Measurements from ENCODE around the gene SLC22A4. TPM values are rescaled to one million over a fixed set of nuclear protein-coding genes. Genes with fewer than 3 reads are reported as not detected.
A peak's percentile ranks its signal among the peaks of the same experiment; 100 is the strongest.

Gene SLC22A4
- total RNA-seq (2.7 TPM), polyA plus RNA-seq (ENCODE audit: insufficient read depth in 1 of 8, insufficient read length in 8 of 8, low replicate concordance in 1 of 8) (1 to 10 TPM; 2.7 to 4.5 (median 3.0) TPM)
- long read RNA-seq, donor 1: 0 reads
- long read RNA-seq, donor 2: 0 reads
- long read RNA-seq, donor 3, partial matches to known transcripts: 0 of 1 reads
- long read RNA-seq, donor 3, other reads (novel, unspliced or antisense): 0 of 1 reads
- long read RNA-seq, donor 4: 0 reads
- long read RNA-seq, donor 5, partial matches to known transcripts: 0 of 1 reads
- long read RNA-seq, donor 5, other reads (novel, unspliced or antisense): 0 of 1 reads
- long read RNA-seq, donor 6, partial matches to known transcripts: 5 of 6 reads
- long read RNA-seq, donor 6, other reads (novel, unspliced or antisense): 0 of 6 reads
- long read RNA-seq, donor 7: 0 reads
- long read RNA-seq, donor 8: 0 reads
- long read RNA-seq, donor 9: 0 reads
- long read RNA-seq, donor 10: 0 reads
- long read RNA-seq, donor 11: 0 reads

DNA sequence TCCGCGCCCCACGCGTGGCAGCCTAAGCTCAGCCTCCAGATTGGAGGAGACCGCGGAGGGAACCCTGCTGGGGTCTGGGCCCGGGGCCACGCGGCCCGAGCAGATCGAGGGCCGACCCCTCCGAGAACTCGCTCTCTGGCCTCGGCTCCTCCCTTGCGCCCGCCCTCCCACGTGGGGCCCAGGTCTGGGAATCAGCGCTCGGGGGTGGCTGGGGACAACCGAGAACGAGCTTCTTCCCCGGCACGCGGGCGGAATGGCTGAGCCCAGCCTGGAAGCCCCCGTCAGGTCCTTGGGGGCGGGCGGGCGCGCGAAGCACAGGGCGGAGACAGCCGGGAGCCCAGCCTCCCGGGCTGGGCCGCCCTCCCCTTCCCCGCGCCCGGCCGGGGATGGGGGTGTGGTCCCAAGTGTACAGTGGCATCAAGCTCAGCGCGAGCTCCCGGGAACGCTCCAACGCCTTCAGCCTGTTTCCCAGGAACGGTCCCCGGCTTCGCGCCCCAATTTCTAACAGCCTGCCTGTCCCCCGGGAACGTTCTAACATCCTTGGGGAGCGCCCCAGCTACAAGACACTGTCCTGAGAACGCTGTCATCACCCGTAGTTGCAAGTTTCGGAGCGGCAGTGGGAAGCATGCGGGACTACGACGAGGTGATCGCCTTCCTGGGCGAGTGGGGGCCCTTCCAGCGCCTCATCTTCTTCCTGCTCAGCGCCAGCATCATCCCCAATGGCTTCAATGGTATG, at the start of gene SLC22A4:
TSS of gene SLC22A4 (plus strand) at position 403 of the 736 bp plus-strand sequence. CDS start at position 626, 223 bp downstream.
- peaks cover 8% of the 10 kb centered on the region for H3K27me3 ChIP-seq (ENCODE audit: control insufficient read depth, insufficient read depth, low read length)
- under 1% methylated on average over 62 of the region's 63 CpGs for WGBS (ENCODE audit: insufficient coverage)
- H3K4me1 ChIP-seq (ENCODE audit: control insufficient read depth, insufficient read depth, low read length): peaks cover 31% of the 10 kb centered on the region
- DNase-seq: peak; percentile 97
- peak within 1 kb of the TSS; percentile 85 for H3K4me3 ChIP-seq (ENCODE audit: low read length)
- H3K9me3 ChIP-seq (replicated peaks; ENCODE audit: control insufficient read depth, low read depth, low read length): no peaks in the 10 kb centered on the region
- H3K36me3 ChIP-seq (ENCODE audit: control insufficient read depth, insufficient read depth, low read length): no peaks in the 10 kb centered on the region
- H3K27ac ChIP-seq (ENCODE audit: low read length): peak within 1 kb of the TSS; percentile 99

DNA sequence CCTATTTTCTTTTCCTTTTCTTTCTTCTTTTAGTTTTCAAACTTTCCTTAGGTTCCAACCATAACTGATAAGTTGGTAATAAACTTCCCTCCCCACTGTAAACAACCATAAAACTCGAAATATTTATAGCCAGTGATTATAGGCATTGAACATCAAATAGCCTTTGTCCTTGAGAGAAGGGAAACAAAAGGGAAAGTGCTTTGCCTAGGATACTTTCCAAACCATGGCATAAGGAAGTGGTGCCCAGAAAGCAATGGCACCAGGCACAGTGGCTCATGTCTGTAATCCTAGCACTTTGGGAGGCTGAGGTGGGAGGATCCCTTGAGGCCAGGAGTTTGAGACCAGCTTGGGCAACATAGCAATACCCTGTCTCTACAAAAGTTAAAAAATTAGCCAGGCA, 48.6 kb upstream of the SLC22A4 start:
- H3K9me3 ChIP-seq (replicated peaks; ENCODE audit: control insufficient read depth, low read depth, low read length): peaks cover 14% of the 10 kb centered on the region
- no peaks in the 10 kb centered on the region for H3K36me3 ChIP-seq (ENCODE audit: control insufficient read depth, insufficient read depth, low read length)
- H3K27me3 ChIP-seq (ENCODE audit: control insufficient read depth, insufficient read depth, low read length): no peaks in the 10 kb centered on the region
- no peak overlapping the region for H3K27ac ChIP-seq (ENCODE audit: low read length)
- H3K4me3 ChIP-seq (ENCODE audit: low read length): no peak overlapping the region
- no peak for DNase-seq
- H3K4me1 ChIP-seq (ENCODE audit: control insufficient read depth, insufficient read depth, low read length): peaks cover 1% of the 10 kb centered on the region
- no CpG with 5 or more reads among the region's 1 CpG for WGBS (ENCODE audit: insufficient coverage)

DNA sequence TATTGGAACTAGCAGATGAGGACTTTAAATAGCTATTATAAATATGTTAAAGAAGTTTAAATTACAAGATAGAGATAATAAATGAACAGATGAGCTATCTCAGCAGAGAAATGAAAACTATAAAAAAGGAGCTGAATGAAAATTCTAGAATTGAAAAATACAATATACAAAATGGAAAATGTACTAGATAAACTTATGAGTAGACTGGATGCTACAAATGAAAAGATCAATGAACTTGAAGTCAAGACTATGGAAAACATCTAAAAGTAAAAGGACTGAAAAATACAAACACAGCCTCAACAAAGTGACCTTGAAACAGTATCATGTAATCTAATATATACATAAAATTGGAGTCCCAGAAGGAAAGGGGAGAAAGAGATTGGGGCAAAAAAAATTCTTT, 47.4 kb upstream of the SLC22A4 start:
- H3K36me3 ChIP-seq (ENCODE audit: control insufficient read depth, insufficient read depth, low read length): no peaks in the 10 kb centered on the region
- H3K4me1 ChIP-seq (ENCODE audit: control insufficient read depth, insufficient read depth, low read length): peaks cover 11% of the 10 kb centered on the region
- DNase-seq: no peak
- H3K27ac ChIP-seq (ENCODE audit: low read length): no peak overlapping the region
- peaks cover 14% of the 10 kb centered on the region for H3K9me3 ChIP-seq (replicated peaks; ENCODE audit: control insufficient read depth, low read depth, low read length)
- H3K27me3 ChIP-seq (ENCODE audit: control insufficient read depth, insufficient read depth, low read length): no peaks in the 10 kb centered on the region
- no peak overlapping the region for H3K4me3 ChIP-seq (ENCODE audit: low read length)

DNA sequence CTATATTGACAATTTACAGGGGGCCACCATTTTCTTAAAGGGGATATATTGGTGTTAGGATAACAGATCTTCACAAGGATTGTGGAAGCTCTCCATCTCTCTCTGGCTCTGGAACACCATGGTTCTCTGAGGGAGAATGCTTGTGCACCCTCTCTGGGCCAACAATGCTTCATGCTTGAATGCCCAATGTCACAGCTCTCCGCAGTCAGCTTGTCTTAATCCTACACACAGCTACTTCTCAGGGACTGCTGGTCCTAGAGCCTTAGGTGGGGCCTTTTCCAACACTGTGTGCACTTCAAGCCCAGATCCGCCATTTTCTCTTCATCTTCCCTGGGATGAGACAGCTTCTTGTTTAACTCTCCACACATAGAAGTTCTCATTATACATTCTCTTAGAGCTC, 43.6 kb upstream of the SLC22A4 start:
- no peaks in the 10 kb centered on the region for H3K27me3 ChIP-seq (ENCODE audit: control insufficient read depth, insufficient read depth, low read length)
- H3K4me1 ChIP-seq (ENCODE audit: control insufficient read depth, insufficient read depth, low read length): peaks cover 38% of the 10 kb centered on the region
- H3K9me3 ChIP-seq (replicated peaks; ENCODE audit: control insufficient read depth, low read depth, low read length): peaks cover 4% of the 10 kb centered on the region
- peak overlapping the region; percentile 83 for H3K27ac ChIP-seq (ENCODE audit: low read length)
- H3K36me3 ChIP-seq (ENCODE audit: control insufficient read depth, insufficient read depth, low read length): no peaks in the 10 kb centered on the region
- DNase-seq: peak; percentile 45
- no peak overlapping the region for H3K4me3 ChIP-seq (ENCODE audit: low read length)
- 90% methylated on average over 2 of the region's 2 CpGs for WGBS (ENCODE audit: insufficient coverage)

DNA sequence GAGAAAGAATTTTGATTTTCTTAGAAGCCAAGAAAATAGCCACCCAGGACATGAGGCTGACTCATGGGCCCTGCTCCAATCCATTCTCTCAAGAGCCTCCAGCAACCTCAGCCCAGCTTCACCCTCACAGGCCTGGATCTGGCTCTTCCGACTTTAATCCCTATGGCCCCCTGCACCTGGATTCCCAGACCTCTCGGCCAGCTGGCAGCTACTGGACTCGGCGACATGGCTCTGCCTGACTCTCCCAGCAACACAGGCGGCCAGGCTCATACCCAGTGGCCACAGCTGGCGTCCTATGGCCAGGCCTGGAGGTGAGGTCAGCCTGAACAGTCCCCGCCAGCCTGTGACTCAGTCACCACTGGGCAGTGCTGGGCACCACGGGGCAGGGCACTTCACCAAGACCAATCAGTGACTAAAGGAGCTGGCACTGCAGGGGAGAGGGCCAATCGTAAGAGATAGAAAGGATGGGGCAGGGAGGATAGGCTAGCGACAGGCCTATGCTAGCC, 42.9 kb upstream of the SLC22A4 start:
- Histone ChIP-seq H3K9me3 (replicated peaks; ENCODE audit: control insufficient read depth, low read depth, low read length) (peaks cover 2% of the 10 kb centered on the region), H3K27me3 (ENCODE audit: control insufficient read depth, insufficient read depth, low read length) (peaks cover 2% of the 10 kb centered on the region), H3K4me3 (ENCODE audit: low read length) (no peak overlapping the region), H3K27ac (ENCODE audit: low read length) (peak overlapping the region; percentile 85), H3K36me3 (ENCODE audit: control insufficient read depth, insufficient read depth, low read length) (no peaks in the 10 kb centered on the region), H3K4me1 (ENCODE audit: control insufficient read depth, insufficient read depth, low read length) (peaks cover 41% of the 10 kb centered on the region)
- DNase-seq: peak; percentile 81
- 58% methylated on average over 8 of the region's 10 CpGs for WGBS (ENCODE audit: insufficient coverage)

DNA sequence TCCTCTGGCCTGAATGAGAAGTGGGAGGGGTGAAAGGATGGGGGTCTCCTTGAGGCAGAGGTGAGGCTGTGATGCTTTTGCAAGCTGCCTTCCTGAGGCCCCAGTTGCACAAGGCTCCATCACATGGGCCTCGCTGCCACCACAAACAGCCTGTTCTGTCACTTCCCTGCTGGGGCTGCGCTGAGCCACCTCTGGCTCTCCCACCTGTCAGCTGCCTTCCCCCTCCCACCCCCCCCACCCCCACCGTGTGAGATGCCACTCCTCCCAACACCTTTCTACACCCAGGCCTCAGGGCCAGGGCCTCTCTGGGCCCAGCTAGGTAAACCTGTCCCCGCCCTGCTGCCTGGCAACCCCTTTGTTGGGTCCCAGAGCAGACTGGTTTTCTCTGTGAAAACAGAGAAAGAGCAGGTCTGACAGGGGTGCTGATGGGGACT, 41.2 kb upstream of the SLC22A4 start:
- Histone ChIP-seq H3K9me3 (replicated peaks; ENCODE audit: control insufficient read depth, low read depth, low read length) (no peaks in the 10 kb centered on the region), H3K4me3 (ENCODE audit: low read length) (no peak overlapping the region), H3K4me1 (ENCODE audit: control insufficient read depth, insufficient read depth, low read length) (peaks cover 54% of the 10 kb centered on the region), H3K36me3 (ENCODE audit: control insufficient read depth, insufficient read depth, low read length) (no peaks in the 10 kb centered on the region), H3K27ac (ENCODE audit: low read length) (no peak overlapping the region), H3K27me3 (ENCODE audit: control insufficient read depth, insufficient read depth, low read length) (peaks cover 8% of the 10 kb centered on the region)
- no peak for DNase-seq
- 100% methylated on average over 1 of the region's 4 CpGs for WGBS (ENCODE audit: insufficient coverage)

DNA sequence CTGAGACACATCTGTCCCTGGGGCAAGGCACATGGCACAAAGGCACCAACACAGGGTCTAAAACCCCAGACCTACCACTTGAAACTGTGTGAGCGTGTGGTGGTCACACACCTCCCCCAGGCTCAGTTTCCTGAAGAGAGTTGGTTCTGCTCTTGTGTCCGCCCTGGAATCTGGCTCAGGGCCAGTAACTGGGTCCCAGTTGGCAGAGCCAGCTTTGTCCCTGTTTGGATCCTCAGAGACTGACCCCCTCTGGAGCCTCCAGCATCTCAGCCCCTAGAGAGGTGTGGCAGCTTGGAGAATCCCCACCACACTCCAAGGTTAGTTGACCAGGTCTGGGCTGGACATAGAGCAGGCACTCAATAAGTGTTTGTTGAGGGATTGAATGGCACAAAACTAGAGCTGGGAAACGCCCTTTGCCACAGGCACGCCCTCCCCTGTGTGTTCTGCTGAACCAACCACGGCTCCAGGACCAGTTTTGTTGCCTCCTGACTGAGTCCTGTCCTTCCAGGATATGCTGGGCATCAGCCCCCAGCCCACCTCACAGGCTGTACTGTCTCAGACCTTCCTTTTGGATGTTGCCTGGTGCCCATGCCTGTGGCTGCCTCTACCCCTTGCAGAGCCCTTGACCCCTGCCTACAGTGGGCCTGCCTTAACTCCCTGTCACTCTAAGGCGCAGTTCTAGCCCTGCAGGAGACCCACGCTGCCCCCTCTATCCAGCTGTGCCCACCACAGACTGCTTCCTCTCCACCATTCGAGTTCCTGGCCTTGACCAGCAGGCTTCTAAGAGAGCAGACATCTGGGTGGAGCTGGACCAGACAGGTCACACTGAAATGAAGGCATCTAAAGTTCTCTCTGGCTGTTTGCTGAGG, 40.5 kb upstream of the SLC22A4 start:
- no peak for DNase-seq
- H3K9me3 ChIP-seq (replicated peaks; ENCODE audit: control insufficient read depth, low read depth, low read length): no peaks in the 10 kb centered on the region
- H3K4me1 ChIP-seq (ENCODE audit: control insufficient read depth, insufficient read depth, low read length): peaks cover 61% of the 10 kb centered on the region
- H3K36me3 ChIP-seq (ENCODE audit: control insufficient read depth, insufficient read depth, low read length): no peaks in the 10 kb centered on the region
- WGBS (ENCODE audit: insufficient coverage): 86% methylated on average over 7 of the region's 8 CpGs
- peak overlapping the region; percentile 11 for H3K27ac ChIP-seq (ENCODE audit: low read length)
- peaks cover 8% of the 10 kb centered on the region for H3K27me3 ChIP-seq (ENCODE audit: control insufficient read depth, insufficient read depth, low read length)
- H3K4me3 ChIP-seq (ENCODE audit: low read length): no peak overlapping the region

DNA sequence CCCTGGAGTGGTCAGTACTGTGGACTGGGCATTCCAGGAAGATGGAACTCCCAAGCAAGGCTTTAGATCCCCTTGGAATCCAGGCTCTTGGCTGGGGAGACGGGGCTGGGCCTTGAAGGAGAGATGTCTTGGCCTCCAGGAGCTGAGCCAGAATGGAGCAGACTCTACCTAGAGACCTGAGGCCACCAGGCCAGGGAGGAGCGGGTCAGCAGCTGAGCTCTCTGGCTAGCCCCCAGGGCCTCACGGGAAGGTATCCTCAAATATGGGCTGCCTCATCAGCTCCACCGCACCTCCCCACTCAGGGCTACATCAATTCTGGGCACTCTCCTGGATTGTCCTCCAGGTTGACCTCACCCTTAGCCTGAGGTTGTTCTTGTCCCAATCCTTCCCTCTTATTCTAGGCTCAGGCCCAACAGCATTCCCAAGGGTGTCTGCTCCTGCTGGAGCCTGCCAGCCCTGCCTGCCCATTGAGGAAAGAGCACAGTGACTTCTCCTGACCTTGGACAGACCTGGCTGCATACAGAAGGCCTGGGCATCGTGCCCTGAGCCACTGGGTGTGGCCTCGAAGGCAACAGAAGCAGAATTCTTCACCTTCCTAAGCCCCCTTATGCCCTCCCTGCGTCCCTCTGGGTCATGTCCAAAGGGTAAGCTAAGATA, 39.7 kb upstream of the SLC22A4 start:
- 96% methylated on average over 4 of the region's 7 CpGs for WGBS (ENCODE audit: insufficient coverage)
- DNase-seq: no peak
- Histone ChIP-seq H3K4me3 (ENCODE audit: low read length) (no peak overlapping the region), H3K27me3 (ENCODE audit: control insufficient read depth, insufficient read depth, low read length) (peaks cover 8% of the 10 kb centered on the region), H3K9me3 (replicated peaks; ENCODE audit: control insufficient read depth, low read depth, low read length) (no peaks in the 10 kb centered on the region), H3K4me1 (ENCODE audit: control insufficient read depth, insufficient read depth, low read length) (peaks cover 68% of the 10 kb centered on the region), H3K27ac (ENCODE audit: low read length) (no peak overlapping the region), H3K36me3 (ENCODE audit: control insufficient read depth, insufficient read depth, low read length) (no peaks in the 10 kb centered on the region)

DNA sequence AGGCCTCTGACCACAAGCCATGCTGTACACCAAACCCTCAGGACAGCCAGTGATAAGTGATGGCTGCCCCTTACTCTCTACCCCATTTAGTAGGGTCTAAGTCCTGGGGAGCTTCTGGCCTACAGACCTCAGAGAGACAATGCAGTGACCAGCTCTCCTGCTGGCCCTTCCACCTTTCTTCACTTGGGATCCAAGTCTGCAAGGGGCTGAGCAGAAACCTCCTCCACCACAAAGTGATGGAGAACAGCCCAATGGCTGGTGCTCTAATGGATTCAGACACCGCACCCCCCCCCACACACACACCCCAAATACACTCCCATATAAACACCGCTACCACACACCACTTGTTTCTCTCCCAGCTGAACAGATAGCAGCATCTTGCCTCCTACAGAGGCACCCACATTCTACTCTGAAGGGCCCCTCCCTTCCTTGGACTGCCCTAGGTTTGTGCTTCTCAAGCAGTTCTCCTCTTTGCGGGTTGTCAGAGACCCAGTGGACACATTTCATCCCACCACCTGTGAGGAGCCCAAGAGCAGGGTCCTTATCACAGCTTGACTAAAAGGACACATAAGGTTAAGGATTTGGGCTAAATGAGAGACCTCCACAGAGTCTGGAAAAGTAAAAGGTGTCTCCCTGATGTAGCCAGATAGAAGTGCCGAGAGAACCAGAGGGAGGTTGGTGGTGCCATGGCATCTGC, 38.0 kb upstream of the SLC22A4 start:
- Histone ChIP-seq H3K27me3 (ENCODE audit: control insufficient read depth, insufficient read depth, low read length) (peaks cover 8% of the 10 kb centered on the region), H3K4me3 (ENCODE audit: low read length) (no peak overlapping the region), H3K9me3 (replicated peaks; ENCODE audit: control insufficient read depth, low read depth, low read length) (no peaks in the 10 kb centered on the region), H3K4me1 (ENCODE audit: control insufficient read depth, insufficient read depth, low read length) (peaks cover 79% of the 10 kb centered on the region), H3K27ac (ENCODE audit: low read length) (no peak overlapping the region), H3K36me3 (ENCODE audit: control insufficient read depth, insufficient read depth, low read length) (peaks cover 7% of the 10 kb centered on the region)
- DNase-seq: no peak
- 100% methylated on average over 3 of the region's 4 CpGs for WGBS (ENCODE audit: insufficient coverage)

All from muscle of leg (tissue), 16 donors.